PC-3 (cell line): ENCODE measurements around the gene PLEKHO1. TPM values are rescaled to one million over a fixed set of nuclear protein-coding genes. Genes with fewer than 3 reads are reported as not detected.
A peak's percentile ranks its signal among the peaks of the same experiment; 100 is the strongest.

ENCODE experiments used
- ATAC-seq: fragments of 200-7000 bp; cut with Tn5 transposase; 2 replicates; pipeline ENCODE4 v1.9.1; 2020; ENCODE audit warnings: mild to moderate bottlenecking, moderate library complexity
- BruUV-seq: library from RNA; stranded (reverse); fragments of 400-500 nt; replicated peaks from 2 replicates; lab custom pipeline; 2021; lab: Mats Ljungman, UMichigan
- CTCF ChIA-PET: fragments of 300-600 bp; sonication (Branson Sonifier 250); formaldehyde crosslinking; loops from one replicate; lab custom pipeline; 2022; ENCODE audit warnings: antibody characterized with exemption; lab: Charles Lee
- POLR2A ChIA-PET: fragments of 300-600 bp; sonication (Branson Sonifier 250); formaldehyde crosslinking; loops from one replicate; lab custom pipeline; 2022; ENCODE audit warnings: antibody characterized with exemption; ENCODE audit not compliant: unreplicated experiment; lab: Charles Lee
- DNase-seq: peaks from one replicate; pipeline ENCODE4 v3.0.0-alpha.2; 2015
- H2AFZ ChIP-seq: fragments of 300-600 bp; sonication (generic); 2 replicates; pipeline ENCODE4 v1.6.0; 2016; ENCODE audit warnings: antibody characterized with exemption, low read length
- H3F3A ChIP-seq: fragments of 300-600 bp; sonication (generic); one replicate; pipeline ENCODE4 v1.6.0; 2017; ENCODE audit warnings: antibody characterized with exemption, low read length, control low read depth, mild to moderate bottlenecking; ENCODE audit not compliant: unreplicated experiment
- H3K27ac ChIP-seq: fragments of 300-600 bp; sonication (generic); 2 replicates; pipeline ENCODE4 v1.5.1; 2016; ENCODE audit warnings: mild to moderate bottlenecking, low read length
- H3K27me3 ChIP-seq: fragments of 300-600 bp; sonication (generic); 2 replicates; pipeline ENCODE4 v1.6.1; 2016; ENCODE audit warnings: low read length, mixed read lengths
- H3K36me3 ChIP-seq: fragments of 300-600 bp; sonication (generic); 2 replicates; pipeline ENCODE4 v1.6.1; 2016; ENCODE audit warnings: low read depth, mixed run types, low read length, mixed read lengths
- H3K4me1 ChIP-seq: fragments of 300-600 bp; sonication (generic); 2 replicates; pipeline ENCODE4 v1.5.1; 2016; ENCODE audit warnings: low read length; ENCODE audit not compliant: insufficient read depth
- H3K4me2 ChIP-seq: fragments of 300-600 bp; sonication (generic); 2 replicates; pipeline ENCODE4 v1.6.0; 2016; ENCODE audit warnings: low read length
- H3K4me3 ChIP-seq: fragments of 300-600 bp; sonication (generic); 2 replicates; pipeline ENCODE4 v1.5.1; 2016; ENCODE audit warnings: mild to moderate bottlenecking, low read length, mixed read lengths
- H3K79me2 ChIP-seq: fragments of 300-600 bp; sonication (generic); 2 replicates; pipeline ENCODE4 v1.6.1; 2017; ENCODE audit warnings: low read length, mixed read lengths
- H3K9ac ChIP-seq: fragments of 300-600 bp; sonication (generic); 2 replicates; pipeline ENCODE4 v1.6.0; 2016; ENCODE audit warnings: mild to moderate bottlenecking, low read length
- H3K9me2 ChIP-seq: fragments of 300-600 bp; sonication (generic); replicated peaks from 2 replicates; pipeline ENCODE4 v1.6.1; 2016; ENCODE audit warnings: mixed run types, low read length, mixed read lengths
- H3K9me3 ChIP-seq: fragments of 300-600 bp; sonication (generic); 2 replicates; pipeline ENCODE4 v1.6.1; 2016; ENCODE audit warnings: low read length, mixed read lengths
- H4K20me1 ChIP-seq: fragments of 300-600 bp; sonication (generic); 2 replicates; pipeline ENCODE4 v1.6.1; 2016; ENCODE audit warnings: low read length, mixed read lengths
- CTCF ChIP-seq: fragments of 300-600 bp; sonication (generic); conservative IDR thresholded peaks from 2 replicates; pipeline ENCODE4 v1.5.1; 2017; ENCODE audit warnings: antibody characterized with exemption, low read depth, mild to moderate bottlenecking, low read length
- EZH2 ChIP-seq: fragments of 300-600 bp; sonication (generic); IDR thresholded peaks from one replicate; pipeline ENCODE4 v1.6.1; 2017; ENCODE audit warnings: antibody characterized with exemption, mild to moderate bottlenecking, low read length; ENCODE audit not compliant: unreplicated experiment
- EZH2phosphoT487 ChIP-seq: fragments of 300-600 bp; sonication (generic); IDR thresholded peaks from 2 replicates; pipeline ENCODE4 v1.6.1; 2018; ENCODE audit warnings: mild to moderate bottlenecking, antibody characterized with exemption, low read length, borderline replicate concordance
- intact Hi-C: fragments of 100-400 bp; cut with micrococcal nuclease; formaldehyde crosslinking; loops from 2 replicates; pipeline ENCODE4 v1.9.0; 2023
- total RNA-seq: library from RNA; depleted of rRNA; stranded (reverse); fragments of >200 nt; gene quantifications from 2 replicates; pipeline ENCODE4 v1.2.3, GENCODE V29; 2014

The PLEKHO1 gene
- total RNA-seq, 1 experiment from 2014 or later, result 13.8 TPM

- ChIA-PET CTCF (no interaction called here), POLR2A (no interaction called here)
- H3K9me2 ChIP-seq, result no peaks in the 10 kb centered on the region
- TF ChIP-seq EZH2, result no peak
- no peak for TF ChIP-seq EZH2phosphoT487
- TF ChIP-seq CTCF, result no peak
- no peaks in the 10 kb centered on the region for H3K9me3 ChIP-seq
- no peak overlapping the region for H3K27ac ChIP-seq
- ATAC-seq (no peak), DNase-seq (no peak)
- H3F3A ChIP-seq, result peaks cover 4% of the 10 kb centered on the region
- H2AFZ ChIP-seq, result no peak overlapping the region
- H3K4me1 ChIP-seq, result peaks cover 9% of the 10 kb centered on the region; the same call in 1 of the 2 replicates
- H3K79me2 ChIP-seq, result no peaks in the 10 kb centered on the region
- no peak overlapping the region for H3K9ac ChIP-seq
- no peaks in the 10 kb centered on the region for H3K36me3 ChIP-seq
- peak overlapping the region; percentile 79; the same call in 1 of the 2 replicates for H3K4me2 ChIP-seq
- H3K4me3 ChIP-seq, result no peak overlapping the region
- H3K27me3 ChIP-seq, result no peaks in the 10 kb centered on the region
- intact Hi-C loops, result no loop called here
- no peaks in the 10 kb centered on the region for H4K20me1 ChIP-seq
- BruUV-seq, result TSS peak; percentile 36
Observed at GRCh38 chr1:150151291-150152181, 1.8 kb downstream of the PLEKHO1 start.

GRCh38 chr1:150152182-150152536, 2.4 kb downstream of the PLEKHO1 start:
- no peak overlapping the region for H3K4me3 ChIP-seq
- H2AFZ ChIP-seq, result no peak overlapping the region
- H3K9me2 ChIP-seq, result no peaks in the 10 kb centered on the region
- DNase-seq (no peak), ATAC-seq (no peak)
- H3K27me3 ChIP-seq, result no peaks in the 10 kb centered on the region
- H3K36me3 ChIP-seq, result no peaks in the 10 kb centered on the region
- H3K9ac ChIP-seq, result no peak overlapping the region
- ChIA-PET POLR2A (no interaction called here), CTCF (no interaction called here)
- peaks cover 4% of the 10 kb centered on the region for H3F3A ChIP-seq
- no peaks in the 10 kb centered on the region for H4K20me1 ChIP-seq
- intact Hi-C loops, result no loop called here
- H3K4me1 ChIP-seq, result peaks cover 9% of the 10 kb centered on the region; the same call in 1 of the 2 replicates
- no peak overlapping the region for H3K4me2 ChIP-seq
- TF ChIP-seq CTCF (no peak), EZH2phosphoT487 (no peak), EZH2 (no peak)
- no peaks in the 10 kb centered on the region for H3K79me2 ChIP-seq
- BruUV-seq, result no TSS peak
- no peaks in the 10 kb centered on the region for H3K9me3 ChIP-seq
- no peak overlapping the region for H3K27ac ChIP-seq
